ENCODE results near the gene TTC34.
A peak's percentile ranks its signal among the peaks of the same experiment; 100 is the strongest.
"Not testable (repeated sequence)": the region's sequence is repeated elsewhere in the genome, so short reads cannot be mapped to it uniquely, and the experiment has no call there.

Gene TTC34

DNA sequence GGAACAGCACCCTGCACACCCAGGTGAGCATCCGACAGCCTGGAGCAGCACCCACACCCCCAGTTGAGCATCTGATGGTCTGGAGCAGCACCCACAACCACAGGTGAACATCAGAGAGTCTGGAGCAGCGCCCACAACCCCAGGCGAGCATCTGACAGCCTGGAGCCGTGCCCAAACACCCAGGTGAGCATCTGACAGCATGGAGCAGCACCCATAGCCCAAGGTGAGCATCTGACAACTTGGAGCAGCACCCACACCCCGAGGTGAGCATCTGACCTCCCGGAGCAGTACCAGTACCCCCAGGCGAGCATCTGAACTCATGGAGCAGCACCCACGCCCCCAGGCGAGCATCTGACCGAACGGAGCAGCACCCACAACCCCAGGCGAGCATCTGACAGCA lies 144.4 kb downstream of the TTC34 start:
- not testable (repeated sequence) for DNase-seq

DNA sequence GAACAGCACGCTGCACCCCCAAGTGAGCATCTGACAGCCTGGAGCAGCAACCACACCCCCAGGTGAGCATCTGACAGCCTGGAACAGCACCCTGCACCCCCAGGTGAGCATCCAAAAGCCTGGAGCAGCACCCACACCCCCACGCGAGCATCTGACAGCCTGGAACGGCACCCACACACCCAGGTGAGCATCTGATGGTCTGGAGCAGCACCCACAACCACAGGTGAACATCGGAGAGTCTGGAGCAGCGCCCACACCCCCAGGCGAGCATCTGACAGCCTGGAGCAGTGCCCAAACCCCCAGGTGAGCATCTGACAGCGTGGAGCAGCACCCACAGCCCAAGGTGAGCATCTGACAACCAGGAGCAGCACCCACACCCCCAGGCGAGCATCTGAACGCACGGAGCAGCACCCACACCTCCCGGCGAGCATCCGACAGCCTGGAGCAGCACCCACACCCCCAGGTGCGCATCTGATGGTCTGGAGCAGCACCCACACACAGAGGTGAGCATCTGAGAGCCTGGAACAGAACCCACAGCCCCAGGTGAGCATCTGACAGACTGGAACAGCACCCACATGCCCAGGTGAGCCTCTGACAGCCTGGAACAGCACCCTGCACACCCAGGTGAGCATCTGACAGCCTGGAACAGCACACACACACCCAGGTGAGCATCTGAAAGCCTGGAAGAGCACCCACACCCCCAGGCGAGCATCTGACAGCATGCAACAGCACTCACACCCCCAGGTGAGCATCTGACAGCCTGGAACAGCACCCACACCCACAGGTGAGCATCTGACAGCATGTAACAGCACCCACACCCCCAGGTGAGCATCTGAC lies 145.7 kb downstream of the TTC34 start:
- not testable (repeated sequence) for DNase-seq

DNA sequence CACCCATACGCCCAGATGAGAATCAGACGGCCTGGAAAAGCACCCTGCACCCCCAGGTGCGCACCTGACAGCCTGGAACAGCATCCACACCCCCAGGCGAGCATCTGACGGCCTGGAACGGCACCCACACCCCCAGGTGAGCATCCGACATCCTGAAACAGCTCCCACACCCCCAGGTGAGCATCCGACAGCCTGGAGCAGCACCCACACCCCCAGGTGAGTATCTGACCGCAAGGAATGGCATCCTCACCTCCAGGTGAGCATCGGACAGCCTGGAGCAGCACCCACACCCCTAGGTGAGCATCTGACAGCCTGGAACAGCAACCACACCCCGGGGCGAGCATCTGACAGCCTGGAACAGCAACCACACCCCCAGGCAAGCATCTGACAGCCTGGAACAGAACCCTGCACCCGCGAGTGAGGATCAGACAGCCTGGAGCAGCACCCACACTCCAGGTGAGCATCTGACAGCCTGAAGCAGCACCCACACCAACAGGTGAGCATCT lies 147.0 kb downstream of the TTC34 start:
- not testable (repeated sequence) for DNase-seq

DNA sequence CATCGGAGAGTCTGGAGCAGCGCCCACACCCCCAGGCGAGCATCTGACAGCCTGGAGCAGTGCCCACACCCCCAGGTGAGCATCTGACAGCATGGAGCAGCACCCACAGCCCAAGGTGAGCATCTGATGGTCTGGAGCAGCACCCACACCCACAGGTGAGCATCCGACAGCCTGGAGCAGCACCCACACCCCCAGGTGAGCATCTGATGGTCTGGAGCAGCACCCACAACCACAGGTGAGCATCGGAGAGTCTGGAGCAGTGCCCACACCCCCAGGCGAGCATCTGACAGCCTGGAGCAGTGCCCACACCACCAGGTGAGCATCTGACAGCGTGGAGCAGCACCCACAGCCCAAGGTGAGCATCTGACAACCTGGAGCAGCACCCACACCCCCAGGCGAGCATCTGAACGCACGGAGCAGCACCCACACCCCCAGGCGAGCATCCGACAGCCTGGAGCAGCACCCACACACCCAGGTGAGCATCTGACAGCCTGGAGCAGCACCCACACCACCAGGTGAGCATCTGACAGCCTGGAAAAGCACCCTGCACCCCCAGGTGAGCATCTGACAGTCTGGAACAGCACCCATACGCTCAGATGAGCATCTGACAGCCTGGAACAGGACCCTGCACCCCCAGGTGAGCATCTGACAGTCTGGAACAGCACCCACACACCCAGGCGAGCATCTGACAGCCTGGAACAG lies 147.6 kb downstream of the TTC34 start:
- DNase-seq = not testable (repeated sequence)

DNA sequence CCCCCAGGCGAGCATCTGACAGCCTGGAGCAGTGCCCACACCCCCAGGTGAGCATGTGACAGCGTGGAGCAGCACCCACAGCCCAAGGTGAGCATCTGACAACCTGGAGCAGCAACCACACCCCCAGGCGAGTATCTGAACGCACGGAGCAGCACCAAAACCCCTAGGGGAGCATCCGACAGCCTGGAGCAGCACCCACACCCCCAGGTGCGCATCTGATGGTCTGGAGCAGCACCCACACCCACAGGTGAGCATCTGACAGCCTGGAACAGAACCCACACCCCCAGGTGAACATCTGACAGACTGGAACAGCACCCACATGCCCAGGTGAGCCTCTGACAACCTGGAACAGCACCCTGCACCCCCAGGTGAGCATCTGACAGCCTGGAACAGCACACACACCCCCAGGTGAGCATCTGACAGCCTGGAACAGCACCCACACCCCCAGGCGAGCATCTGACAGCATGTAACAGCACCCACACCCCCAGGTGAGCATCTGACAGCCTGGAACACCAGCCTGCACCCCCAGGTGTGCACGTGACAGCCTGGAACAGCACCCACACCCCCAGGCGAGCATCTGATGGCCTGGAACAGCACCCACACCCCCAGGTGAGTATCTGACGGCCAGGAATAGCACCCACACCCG lies 148.4 kb downstream of the TTC34 start:
- not testable (repeated sequence) for DNase-seq

DNA sequence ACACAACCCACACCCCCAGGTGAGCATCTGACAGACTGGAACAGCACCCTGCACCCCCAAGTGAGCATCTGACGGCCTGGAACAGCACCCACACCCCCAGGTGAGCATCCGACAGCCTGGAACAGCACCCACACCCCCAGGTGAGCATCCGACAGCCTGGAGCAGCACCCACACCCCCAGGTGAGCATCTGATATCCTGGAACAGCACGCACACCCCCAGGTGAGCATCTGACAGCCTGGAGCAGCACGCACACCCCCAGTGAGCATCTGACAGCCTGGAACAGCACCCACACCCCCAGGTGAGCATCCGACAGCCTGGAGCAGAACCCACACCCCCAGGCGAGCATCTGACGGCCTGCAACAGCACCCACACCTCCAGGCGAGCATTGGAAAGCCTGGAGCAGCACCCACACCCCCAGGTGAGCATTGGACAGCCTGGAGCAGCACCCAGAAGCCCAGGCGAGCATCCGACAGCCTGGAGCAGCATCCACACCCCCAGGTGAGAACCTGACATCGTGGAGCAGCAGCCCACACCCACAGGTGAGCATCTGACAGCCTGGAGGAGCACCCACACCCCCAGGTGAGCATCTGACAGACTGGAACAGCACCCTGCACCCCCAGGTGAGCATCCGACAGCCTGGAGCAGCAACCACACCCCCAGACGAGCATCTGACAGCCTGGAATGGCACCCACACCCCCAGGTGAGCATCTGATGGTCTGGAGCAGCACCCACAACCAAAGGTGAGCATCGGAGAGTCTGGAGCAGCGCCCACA lies 149.2 kb downstream of the TTC34 start:
- not testable (repeated sequence) for DNase-seq

DNA sequence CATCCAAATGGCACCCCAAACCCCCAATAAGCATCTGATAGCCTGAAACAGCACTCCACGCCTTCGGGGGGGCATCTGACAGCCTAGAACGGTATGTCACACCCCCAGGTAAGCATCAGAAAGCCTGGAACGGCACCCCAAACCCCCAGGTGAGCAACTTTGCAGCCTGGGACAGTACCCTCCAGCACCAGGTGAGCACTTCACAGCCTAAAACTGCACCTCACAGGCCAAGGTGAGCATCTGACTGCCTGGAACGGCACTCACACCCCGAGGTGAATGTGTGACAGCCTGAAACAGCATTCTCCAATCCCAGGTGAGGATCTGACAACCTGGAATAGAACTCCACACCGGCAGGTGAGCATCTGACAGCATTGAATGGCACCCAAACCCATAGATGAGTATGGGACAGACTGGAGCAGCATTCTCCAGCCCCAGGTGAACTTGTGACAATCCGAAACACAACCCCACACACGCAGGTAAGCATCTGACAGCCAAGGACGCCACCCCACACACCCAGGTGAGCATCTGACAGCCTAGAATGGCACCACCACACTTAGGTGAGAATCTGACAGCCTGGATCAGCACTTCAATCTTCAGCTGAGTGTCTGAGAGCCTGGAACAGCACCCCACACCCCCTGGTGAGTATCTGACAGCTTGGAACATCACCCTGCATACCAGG lies 150.4 kb downstream of the TTC34 start:
- no peak for DNase-seq

DNA sequence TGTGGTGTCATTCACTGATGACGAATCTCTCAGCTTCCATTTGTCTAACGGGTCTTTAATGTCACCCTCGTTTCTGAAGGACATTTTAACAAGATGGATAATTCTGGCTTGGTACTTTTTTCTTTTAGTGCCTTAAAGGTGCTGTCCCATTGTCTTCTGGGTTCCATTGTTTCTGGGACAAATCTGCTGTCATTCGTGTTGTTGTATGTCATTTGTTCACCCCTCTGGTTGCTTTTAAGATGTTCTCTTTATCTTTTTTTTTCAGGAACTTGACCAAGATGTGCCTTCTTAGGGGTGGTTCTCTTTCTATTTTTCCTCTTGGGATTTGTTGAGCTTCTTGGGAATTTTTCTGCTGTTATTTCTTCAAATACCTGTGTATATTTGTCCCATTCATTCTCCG lies 154.7 kb downstream of the TTC34 start:
- no peak for DNase-seq

DNA sequence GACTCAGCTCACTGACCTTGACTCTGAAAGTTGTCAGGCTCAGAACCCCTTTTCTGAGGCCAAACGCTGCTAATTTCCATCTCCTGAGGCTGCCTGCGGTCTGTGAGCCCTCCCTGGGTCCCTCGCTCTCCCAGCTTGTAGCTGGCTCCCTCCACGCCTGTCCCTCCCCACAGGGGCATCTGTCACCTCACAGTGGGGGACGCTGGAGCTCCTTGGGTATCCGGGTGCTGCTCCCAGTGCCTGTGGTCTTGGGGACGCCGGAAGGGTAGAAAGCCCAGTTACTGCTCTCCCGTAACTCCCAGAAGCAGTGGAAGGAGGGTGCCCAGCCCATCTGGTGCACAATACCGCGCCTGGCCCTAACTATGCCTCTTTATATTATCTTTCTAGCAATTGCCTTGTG lies 155.7 kb downstream of the TTC34 start:
- DNase-seq = no peak

DNA sequence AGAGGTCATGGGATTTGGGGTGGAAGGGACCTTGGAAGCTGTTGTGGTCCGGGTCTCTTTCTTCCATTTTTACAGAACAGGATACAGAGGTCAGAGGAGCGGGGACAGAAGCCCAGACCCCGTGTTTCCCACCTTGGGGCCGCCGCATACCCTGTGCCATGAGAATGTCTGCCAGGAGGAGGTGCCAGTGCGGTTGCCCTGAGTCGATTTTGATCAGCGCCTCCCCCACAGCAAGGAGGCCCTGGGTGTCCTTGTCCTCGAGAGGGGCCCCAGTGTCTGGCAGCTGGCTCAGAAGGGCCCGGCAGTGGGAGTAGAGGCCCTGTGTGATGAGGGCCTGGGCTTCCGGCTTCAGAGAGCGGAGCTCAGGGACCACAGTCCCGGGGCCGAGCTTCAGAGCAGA lies 156.3 kb downstream of the TTC34 start:
- no peak for DNase-seq

DNA sequence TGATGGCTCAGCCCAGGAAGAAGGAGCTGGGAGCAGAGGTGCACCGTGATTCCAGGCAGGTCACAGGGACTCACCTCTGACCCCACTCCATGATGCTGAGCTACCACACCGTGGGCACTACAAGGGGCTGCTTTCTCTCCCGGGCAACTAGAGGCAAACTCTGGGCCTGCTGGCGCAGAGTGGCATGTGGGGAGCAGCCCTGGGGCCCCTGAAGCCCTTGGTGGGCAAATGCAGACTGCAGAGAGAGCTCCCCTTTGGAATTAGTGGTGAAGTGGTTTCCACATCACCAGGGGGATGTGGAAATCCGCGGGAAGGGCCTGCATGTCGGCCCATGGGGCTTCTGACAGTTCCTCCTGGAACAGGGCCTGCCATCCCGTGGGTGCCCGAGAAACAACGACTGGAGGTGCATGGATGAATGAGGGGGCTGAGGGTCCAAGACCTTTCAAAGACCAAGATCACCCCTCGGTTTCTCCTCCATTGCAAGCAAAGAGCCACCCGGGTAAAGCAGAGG lies 156.8 kb downstream of the TTC34 start:
- DNase-seq = no peak

DNA sequence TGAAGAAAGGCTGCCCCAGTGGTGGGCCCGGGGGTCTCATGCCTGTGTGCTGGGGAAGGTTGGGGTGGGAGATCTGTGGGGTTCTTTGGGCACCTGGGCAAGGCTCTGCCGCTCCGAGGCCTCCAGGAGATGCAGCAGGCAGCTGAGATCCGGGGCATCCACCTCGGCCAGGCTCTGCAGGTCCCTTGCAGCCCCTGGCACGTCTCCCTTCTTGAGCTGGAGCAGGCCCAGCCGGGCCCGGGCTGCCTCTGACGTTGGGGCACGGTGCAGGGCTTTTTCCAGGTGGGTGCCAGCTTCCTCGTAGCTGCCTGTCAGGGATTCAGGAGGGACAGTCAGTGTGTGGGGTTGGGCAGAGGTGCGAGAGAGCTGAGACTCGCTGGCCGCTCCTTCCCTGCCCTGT lies 157.3 kb downstream of the TTC34 start:
- DNase-seq = no peak

DNA sequence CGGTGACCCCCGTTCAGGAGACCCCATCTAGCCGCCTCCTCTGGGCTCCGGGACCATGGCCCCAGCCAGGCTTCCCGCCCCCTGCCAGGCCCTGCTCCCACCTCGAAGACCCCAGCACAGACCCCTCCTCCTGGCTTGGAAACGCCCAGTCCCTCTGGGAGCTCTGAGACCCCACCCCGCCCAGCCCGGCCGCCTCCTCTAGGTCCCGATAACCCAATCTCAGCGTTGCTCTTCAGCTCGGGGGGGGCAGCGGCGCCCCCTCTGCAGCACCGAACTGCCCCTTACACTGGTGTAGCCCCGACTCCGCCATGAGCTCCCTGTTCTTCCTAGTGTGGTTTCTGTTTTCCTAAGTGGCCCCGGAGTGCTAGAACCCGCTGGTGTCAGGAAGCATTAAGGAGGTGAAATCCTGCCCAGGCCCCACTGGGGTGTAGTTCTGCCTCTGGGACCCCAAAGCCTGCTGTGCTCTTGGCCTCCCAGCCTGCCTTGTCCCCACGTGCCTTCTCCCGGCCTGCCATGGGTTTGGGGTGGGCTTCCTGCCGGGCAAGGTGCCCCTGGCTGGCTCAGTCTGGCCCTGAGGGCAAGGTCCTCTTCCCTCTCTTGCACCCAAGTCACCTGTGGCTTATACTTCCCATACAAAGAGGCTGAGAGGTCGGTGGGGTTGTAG lies 157.9 kb downstream of the TTC34 start:
- DNase-seq = no peak

DNA sequence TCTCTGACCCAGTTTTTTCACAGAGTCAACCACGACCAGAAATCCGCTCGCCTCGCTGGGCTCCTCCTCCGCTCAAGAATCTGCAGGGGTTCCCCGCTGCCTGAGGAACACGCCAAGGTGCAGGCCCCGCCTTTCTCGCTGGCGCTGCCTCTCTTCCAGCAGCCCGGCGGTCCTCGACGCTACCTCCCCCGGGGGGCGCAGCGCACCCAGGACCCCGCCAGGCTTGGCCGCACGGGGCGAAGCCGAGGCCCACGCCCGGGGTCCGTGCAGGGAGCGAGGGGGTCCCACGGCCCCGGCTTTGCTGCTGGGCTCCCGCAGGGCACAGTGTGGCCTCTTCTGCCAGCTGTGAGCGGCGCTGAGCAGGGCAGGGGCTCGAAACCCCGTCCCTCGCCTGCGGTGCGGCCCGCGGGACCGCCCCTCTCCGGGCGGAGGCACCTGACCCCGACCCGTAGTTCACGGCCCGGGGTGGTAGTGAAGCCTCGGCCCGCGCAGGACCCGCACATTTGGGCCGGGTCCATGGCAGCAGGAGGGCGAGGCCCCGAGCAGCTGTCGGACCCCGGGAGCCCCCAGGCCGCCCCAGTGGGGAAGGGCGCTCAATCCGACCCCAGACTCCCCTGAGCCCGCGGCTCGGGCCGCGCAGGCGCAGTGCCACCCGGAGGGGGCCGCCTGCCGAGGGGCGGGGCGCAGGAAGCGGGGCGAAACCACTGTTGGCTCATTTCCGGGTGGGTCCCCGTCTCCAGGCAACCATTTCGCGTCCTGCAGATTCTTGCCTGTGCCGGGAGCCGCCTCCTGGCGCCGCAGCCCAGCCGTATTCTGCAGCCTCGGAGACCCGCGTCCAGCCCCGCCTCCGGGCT lies 158.7 kb downstream of the TTC34 start:
- DNase-seq = peak; percentile 64

DNA sequence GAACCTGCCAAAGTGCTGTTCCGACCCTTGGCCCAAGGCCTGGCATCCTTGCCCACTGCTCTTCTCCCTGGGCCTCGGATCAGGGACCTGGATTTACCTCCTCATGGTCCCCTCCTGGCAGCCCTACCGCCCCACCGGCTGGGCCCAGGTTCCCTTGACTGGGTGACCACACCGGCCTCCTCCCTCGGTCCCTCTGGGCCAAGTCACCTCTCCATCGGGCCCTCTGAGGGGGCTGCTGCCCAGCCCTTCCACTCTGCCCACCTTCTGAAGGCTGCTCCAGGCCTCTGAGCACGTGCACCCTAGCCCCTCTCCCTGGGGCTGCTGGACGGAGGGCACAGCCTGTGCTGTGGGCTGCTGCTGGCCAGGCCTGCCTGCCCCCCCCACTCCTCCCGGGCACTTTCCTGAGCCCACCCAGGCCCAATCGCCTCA lies 159.3 kb downstream of the TTC34 start:
- DNase-seq = no peak

DNA sequence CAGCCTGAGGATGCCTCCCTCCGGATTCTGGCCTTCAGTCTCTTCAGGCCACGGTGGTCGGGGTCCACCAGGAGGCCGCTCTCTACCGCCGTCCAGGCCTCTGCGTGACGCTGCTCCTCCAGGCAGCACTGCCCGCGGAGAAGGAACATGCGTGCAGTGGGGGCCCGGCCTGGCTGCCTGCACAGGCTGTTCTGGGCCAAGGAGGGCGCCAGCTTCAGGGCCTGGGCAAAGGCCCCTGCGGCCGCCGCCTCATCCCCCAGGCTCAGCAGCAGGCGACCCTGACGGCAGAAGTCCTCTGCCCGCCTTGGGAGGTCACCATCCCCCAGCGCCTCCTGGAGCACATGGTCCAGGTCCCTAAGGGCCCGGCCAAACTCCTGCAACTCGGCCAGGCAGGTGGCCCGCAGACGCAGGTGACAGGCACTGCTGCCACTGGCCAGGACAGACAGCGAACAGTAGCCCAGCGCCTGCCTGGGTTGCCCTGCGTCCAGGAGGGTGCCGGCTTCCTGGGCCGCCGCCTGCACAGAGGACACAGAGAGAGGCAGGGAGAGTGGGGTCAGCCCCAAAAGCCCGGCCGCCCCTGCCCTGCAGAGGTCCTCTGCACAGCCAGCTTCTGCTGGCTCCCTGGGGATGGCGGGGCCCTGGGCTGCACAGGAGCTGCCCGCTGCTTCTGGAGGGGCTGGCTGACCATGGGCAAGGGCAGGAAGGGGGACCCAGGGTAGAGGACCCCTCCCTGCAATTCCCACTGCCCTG lies 159.9 kb downstream of the TTC34 start:
- no peak for DNase-seq

DNA sequence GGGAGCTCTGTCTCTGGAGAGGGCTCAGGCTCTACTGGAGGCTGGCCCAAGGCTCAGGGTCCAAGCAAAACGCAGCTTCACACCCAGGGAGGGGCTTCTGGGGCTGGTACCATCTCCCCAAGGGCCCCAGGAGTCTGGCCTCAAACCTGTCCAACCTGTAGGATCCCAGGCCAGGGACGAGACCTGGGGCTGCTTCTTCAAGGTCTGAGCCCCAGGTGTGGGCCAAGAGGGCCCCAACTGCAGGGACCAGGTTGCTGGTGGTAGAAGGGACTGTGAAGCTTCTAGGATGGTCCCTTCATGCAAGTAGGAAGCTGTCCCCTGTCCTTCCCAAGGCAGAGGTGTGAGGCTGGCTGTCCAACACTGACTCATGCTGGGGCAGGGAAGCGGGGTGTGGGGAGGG lies 160.9 kb downstream of the TTC34 start:
- DNase-seq = no peak

DNA sequence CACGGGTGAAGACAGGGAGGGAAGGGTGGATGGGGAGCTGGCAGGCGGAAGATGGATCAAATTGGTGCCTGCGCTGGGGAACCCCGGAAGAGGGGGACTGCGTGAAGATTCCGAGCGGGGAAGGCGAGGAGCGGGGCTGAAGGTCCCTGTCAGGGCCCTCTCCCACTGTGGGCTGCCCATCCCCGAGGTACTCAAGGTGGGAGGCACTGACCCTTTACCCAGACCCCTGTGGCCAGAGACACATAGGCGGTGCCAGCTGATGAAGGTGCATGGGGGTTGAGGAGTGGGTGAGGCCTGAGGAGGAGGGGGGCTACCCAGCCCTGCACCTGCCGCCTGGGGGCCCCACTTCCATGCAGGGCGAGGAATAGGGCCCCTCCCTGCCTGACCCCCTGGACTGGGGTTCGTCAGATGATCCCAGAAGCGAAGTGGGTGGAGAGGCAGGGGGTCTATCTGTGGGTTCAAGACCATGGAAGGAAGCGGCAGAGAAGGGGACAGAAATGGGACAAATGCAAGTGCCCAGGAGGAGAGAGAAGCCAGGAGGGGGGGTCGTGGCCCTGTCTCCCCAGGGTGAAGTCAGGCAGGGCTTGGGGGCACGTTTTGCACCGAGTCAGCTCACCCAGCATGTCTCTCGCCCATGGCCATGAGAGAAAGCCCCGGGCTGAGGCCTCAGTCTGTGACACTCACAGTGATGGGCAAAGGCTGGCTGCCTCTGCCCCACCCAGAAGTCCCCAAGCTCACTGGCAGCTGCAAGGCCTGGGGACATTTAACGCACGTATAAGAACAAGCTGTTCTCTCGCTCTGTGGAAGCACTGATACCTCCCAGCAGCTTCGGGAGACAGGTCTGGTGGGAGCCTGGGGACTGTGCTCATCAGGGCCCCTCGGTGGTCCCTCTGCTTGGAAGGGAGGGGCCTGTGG lies 161.6 kb downstream of the TTC34 start:
- no peak for DNase-seq

DNA sequence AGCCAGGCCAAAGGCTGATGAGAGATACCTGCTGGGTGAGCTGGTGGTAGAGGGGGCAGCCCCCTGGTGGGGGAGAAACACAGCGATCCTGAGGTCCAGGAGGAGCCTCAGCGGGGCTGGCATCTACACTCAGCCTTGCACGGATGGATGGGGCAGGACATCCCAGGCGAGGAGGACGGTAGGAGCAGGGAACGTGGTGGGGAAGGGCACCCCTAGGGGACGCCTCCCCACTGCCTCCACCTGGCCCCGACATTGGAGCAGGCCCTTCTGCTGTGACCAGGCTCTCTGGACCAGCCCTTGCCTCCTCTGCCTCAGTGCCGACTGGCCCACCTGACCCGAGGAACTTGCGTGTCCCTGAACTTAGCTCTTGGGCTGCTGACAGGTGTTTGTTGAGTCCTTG lies 162.3 kb downstream of the TTC34 start:
- no peak for DNase-seq

Data from NCI-H446 treated with DMSO at 0.1 percent for 48 hours (cell line).